K562 (cell line): Measurements from ENCODE around the gene CPNE2. TPM values are rescaled to one million over a fixed set of nuclear protein-coding genes. Genes with fewer than 3 reads are reported as not detected.

Experiments
- CHD1 ChIP-seq: fragments of 200-600 bp; sonication (generic); IDR thresholded peaks from one replicate; pipeline ENCODE4 v1.6.1; 2012; ENCODE audit warnings: mild to moderate bottlenecking, moderate library complexity, low read length, inconsistent platforms
- DMBX1 ChIP-seq: fragments of 250-450 bp; sonication (Bioruptor Pico); IDR thresholded peaks from 2 replicates; pipeline ENCODE4 v1.8.0; 2022; ENCODE audit warnings: inconsistent platforms, mild to moderate bottlenecking, moderate library complexity, borderline replicate concordance
- HDAC1 ChIP-seq, 2 experiments: fragments of 450-650 bp; IDR thresholded peaks; 2 replicates each; pipeline ENCODE4 v1.6.1; 2016 to 2017; ENCODE audit warnings: inconsistent platforms in 1 of 2, mild to moderate bottlenecking in 1 of 2, moderate library complexity in 1 of 2
- MCM2 ChIP-seq: fragments of 450-650 bp; IDR thresholded peaks from 2 replicates; pipeline ENCODE4 v1.6.1; 2017; ENCODE audit warnings: low read depth, mild to moderate bottlenecking
- PTTG1 ChIP-seq: fragments of 450-650 bp; IDR thresholded peaks from 2 replicates; pipeline ENCODE4 v1.6.1; 2016; ENCODE audit warnings: low read depth, mild to moderate bottlenecking, missing genetic modification characterization, missing compliant biosample characterization
- RBFOX2 ChIP-seq: fragments of 200-400 bp; formaldehyde crosslinking; IDR thresholded peaks from 2 replicates; pipeline ENCODE4 v1.6.1; 2017; ENCODE audit warnings: low read depth, mild to moderate bottlenecking, low read length, moderate library complexity
- ZBTB17 ChIP-seq: fragments of 450-650 bp; formaldehyde crosslinking; IDR thresholded peaks from 2 replicates; pipeline ENCODE4 v1.4.0; 2020; ENCODE audit warnings: mild to moderate bottlenecking
- ZNF764 ChIP-seq: fragments of 250-450 bp; sonication (Bioruptor Pico); IDR thresholded peaks from 2 replicates; pipeline ENCODE4 v1.4.0; 2020; ENCODE audit warnings: low read depth, mild to moderate bottlenecking, moderate library complexity
- polyA plus RNA-seq, 8 experiments: library from polyadenylated mRNA; depleted of rRNA in 4 of 8; stranded (reverse) in 5 of 8; unstranded in 3 of 8; fragments of >200 nt; fragmentation: Nextera tagmentation in 2 of 8; fragmentation: Illumina TruSeq in 1 of 8; extraction: Ambion mirVana in 2 of 8; extraction: Trizol in 1 of 8; gene quantifications; 2 replicates each; pipeline versions ENCODE4 v1.2.1 to v1.2.3, GENCODE V29; 2011 to 2014; ENCODE audit warnings: inconsistent platforms in 1 of 8, missing spikeins in 1 of 8
- total RNA-seq, 7 experiments: library from RNA; depleted of rRNA in 6 of 7; stranded (reverse); fragments of >200 nt in 6 of 7; fragmentation: Illumina TruSeq in 2 of 7; extraction: Trizol in 2 of 7; gene quantifications; 2 replicates each; pipeline versions ENCODE4 v1.2.1 to v1.2.3, GENCODE V29; 2011 to 2021; ENCODE audit warnings: low replicate concordance in 1 of 7
- TF ChIP-seq, protein P1 (sequence below): sonication (generic); formaldehyde crosslinking; IDR thresholded peaks from 2 replicates; pipeline ENCODE4 v1.8.1; 2023; ENCODE audit warnings: missing genetic modification reagents, mild to moderate bottlenecking, borderline replicate concordance
- TF ChIP-seq, protein P2 (sequence below): fragments of 450-650 bp; IDR thresholded peaks from 2 replicates; pipeline ENCODE4 v1.6.1; 2018; ENCODE audit not compliant: partially characterized antibody
- TF ChIP-seq, protein P3 (sequence below): fragments of 450-650 bp; IDR thresholded peaks from one replicate; pipeline ENCODE4 v1.6.1; 2018; ENCODE audit warnings: mild to moderate bottlenecking, moderate library complexity; ENCODE audit not compliant: partially characterized antibody

CPNE2 gene
- total and polyA plus RNA-seq, 9 of the 15 experiments (the other 6 are each of a cell fraction or from before 2014, with no cell fraction given) = 3.0 to 13.9 (median 8.6) TPM

DNA sequence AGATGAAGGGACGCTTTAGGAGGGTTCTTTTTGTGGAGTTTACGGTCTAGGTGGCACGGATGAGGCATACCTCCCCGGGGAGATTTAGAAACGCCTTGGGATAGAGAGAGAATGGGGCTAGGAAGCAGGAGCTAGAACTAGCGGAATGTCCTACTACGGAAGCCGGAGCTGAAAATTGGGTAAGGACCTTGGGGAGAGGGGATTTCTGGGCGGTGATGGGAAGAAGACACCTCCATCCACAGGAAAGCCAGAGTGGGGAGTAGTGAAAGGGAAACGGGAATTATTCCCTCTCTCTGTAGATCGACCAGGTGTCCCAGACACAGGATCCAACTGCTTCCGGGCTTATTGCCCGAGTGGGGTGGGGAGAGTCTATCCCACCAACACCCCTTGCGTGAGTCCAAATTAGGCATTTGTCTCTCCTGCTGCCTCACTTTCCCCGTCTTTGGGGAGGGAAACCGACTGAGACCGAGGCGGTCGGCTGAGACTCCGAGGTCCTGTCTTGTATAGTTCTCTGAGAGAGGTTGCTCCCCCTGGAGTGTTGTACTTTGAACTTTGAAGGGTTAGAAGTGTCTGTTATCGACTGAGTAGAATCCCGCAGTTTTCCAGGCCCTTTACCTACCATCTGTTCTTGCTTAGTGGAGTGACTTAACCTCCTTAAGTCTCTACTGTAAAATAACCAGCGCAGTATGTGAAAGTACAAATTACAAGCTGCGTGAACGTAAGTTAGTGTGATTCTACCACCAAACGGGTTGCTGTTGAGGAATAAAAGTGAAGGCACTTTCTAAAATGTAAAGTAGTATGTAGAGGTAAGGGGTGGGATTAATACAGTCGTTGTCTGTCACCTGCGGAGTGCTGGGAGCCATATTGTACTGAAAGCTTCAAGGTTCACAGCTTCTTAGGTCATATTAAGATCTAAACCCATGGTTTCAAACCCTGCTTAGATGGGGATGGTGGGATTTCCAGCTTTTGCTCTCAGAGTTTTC is 94.8 kb downstream of the CPNE2 start (continued):
- TF ChIP-seq, protein P1, sequence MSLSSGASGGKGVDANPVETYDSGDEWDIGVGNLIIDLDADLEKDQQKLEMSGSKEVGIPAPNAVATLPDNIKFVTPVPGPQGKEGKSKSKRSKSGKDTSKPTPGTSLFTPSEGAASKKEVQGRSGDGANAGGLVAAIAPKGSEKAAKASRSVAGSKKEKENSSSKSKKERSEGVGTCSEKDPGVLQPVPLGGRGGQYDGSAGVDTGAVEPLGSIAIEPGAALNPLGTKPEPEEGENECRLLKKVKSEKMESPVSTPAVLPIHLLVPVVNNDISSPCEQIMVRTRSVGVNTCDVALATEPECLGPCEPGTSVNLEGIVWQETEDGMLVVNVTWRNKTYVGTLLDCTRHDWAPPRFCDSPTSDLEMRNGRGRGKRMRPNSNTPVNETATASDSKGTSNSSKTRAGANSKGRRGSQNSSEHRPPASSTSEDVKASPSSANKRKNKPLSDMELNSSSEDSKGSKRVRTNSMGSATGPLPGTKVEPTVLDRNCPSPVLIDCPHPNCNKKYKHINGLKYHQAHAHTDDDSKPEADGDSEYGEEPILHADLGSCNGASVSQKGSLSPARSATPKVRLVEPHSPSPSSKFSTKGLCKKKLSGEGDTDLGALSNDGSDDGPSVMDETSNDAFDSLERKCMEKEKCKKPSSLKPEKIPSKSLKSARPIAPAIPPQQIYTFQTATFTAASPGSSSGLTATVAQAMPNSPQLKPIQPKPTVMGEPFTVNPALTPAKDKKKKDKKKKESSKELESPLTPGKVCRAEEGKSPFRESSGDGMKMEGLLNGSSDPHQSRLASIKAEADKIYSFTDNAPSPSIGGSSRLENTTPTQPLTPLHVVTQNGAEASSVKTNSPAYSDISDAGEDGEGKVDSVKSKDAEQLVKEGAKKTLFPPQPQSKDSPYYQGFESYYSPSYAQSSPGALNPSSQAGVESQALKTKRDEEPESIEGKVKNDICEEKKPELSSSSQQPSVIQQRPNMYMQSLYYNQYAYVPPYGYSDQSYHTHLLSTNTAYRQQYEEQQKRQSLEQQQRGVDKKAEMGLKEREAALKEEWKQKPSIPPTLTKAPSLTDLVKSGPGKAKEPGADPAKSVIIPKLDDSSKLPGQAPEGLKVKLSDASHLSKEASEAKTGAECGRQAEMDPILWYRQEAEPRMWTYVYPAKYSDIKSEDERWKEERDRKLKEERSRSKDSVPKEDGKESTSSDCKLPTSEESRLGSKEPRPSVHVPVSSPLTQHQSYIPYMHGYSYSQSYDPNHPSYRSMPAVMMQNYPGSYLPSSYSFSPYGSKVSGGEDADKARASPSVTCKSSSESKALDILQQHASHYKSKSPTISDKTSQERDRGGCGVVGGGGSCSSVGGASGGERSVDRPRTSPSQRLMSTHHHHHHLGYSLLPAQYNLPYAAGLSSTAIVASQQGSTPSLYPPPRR (CRISPR knock-in tag) = no peak
- TF ChIP-seq MCM2 (no peak), RBFOX2 (no peak), ZBTB17 (CRISPR knock-in tag) (0 out of 2 replicates have a peak, but pooled peaks have one; percentile 29), DMBX1 (CRISPR knock-in tag) (no peak), ZNF764 (CRISPR knock-in tag) (no peak), PTTG1 (tag) (no peak), CHD1 (peak; percentile 42), HDAC1 (IDR thresholded peaks at IDR 0.05) (peak in 1 of 2 experiments; percentile 44; a peak in 1 of 4 replicates)
- TF ChIP-seq, protein P2, sequence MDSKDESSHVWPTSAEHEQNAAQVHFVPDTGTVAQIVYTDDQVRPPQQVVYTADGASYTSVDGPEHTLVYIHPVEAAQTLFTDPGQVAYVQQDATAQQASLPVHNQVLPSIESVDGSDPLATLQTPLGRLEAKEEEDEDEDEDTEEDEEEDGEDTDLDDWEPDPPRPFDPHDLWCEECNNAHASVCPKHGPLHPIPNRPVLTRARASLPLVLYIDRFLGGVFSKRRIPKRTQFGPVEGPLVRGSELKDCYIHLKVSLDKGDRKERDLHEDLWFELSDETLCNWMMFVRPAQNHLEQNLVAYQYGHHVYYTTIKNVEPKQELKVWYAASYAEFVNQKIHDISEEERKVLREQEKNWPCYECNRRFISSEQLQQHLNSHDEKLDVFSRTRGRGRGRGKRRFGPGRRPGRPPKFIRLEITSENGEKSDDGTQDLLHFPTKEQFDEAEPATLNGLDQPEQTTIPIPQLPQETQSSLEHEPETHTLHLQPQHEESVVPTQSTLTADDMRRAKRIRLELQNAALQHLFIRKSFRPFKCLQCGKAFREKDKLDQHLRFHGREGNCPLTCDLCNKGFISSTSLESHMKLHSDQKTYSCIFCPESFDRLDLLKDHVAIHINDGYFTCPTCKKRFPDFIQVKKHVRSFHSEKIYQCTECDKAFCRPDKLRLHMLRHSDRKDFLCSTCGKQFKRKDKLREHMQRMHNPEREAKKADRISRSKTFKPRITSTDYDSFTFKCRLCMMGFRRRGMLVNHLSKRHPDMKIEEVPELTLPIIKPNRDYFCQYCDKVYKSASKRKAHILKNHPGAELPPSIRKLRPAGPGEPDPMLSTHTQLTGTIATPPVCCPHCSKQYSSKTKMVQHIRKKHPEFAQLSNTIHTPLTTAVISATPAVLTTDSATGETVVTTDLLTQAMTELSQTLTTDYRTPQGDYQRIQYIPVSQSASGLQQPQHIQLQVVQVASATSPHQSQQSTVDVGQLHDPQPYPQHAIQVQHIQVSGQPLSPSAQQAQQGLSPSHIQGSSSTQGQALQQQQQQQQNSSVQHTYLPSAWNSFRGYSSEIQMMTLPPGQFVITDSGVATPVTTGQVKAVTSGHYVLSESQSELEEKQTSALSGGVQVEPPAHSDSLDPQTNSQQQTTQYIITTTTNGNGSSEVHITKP = peak; percentile 88
- TF ChIP-seq, protein P3, sequence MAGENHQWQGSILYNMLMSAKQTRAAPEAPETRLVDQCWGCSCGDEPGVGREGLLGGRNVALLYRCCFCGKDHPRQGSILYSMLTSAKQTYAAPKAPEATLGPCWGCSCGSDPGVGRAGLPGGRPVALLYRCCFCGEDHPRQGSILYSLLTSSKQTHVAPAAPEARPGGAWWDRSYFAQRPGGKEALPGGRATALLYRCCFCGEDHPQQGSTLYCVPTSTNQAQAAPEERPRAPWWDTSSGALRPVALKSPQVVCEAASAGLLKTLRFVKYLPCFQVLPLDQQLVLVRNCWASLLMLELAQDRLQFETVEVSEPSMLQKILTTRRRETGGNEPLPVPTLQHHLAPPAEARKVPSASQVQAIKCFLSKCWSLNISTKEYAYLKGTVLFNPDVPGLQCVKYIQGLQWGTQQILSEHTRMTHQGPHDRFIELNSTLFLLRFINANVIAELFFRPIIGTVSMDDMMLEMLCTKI = no peak
